Gastroesophageal sphincter (tissue), 3 donors: ENCODE results near the gene PPP3CA.

Source experiments
- CTCF ChIP-seq, 4 experiments: fragments of 200-600 bp in 2 of 4; fragments of 450-650 bp in 2 of 4; sonication (generic) in 1 of 4; IDR thresholded peaks; one replicate each; pipeline ENCODE4 v1.5.1; 2017 to 2019; ENCODE audit warnings: antibody characterized with exemption in 4 of 4, mild to moderate bottlenecking in 2 of 4, moderate library complexity in 2 of 4
- POLR2A ChIP-seq, 2 donors: fragments of 450-650 bp; IDR thresholded peaks; one replicate each; pipeline ENCODE4 v1.6.1; 2017; ENCODE audit warnings: antibody characterized with exemption in 2 of 2, mild to moderate bottlenecking in 2 of 2, moderate library complexity in 1 of 2
- POLR2AphosphoS5 ChIP-seq: sonication (generic); formaldehyde crosslinking; IDR thresholded peaks from one replicate; pipeline ENCODE4 v1.6.1; 2017; ENCODE audit warnings: antibody characterized with exemption

- no peak for TF ChIP-seq CTCF (IDR thresholded peaks at IDR 0.05)
- no peak for TF ChIP-seq POLR2AphosphoS5
- TF ChIP-seq POLR2A (IDR thresholded peaks at IDR 0.05) = no peak
These were observed 20.8 kb downstream of the PPP3CA start for GRCh38 chr4:101326576-101326975.
